DMS114 treated with DMSO at 0.1 percent for 48 hours (cell line): ENCODE results near the gene NREP.
"Not testable (repeated sequence)": the region's sequence is repeated elsewhere in the genome, so short reads cannot be mapped to it uniquely, and the experiment has no call there.

Experiments used
- DNase-seq: peaks from one replicate; lab custom pipeline; 2025; ENCODE audit not compliant: unreplicated experiment; lab: John Stamatoyannopoulos, UW

NREP gene

DNA sequence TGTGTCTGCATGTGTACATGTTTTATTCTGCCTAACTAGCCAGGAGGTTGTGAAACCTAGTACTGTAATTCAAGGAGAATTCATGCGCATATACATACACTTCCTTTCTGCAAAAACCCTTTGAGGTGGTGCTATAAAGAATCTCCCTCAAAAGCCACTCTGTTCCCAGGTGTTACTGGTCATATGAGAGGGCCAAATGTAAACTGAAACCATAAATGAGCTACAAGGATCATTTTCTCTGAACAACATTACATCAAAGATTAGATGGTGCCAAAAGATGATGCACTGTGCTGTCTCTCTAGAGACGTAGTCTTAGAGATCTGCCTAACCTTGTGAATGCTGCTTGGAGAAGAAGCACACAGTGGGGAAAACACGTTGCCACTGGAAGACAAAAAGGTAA lies 15.7 kb downstream of the NREP start:
- DNase-seq, result no peak

DNA sequence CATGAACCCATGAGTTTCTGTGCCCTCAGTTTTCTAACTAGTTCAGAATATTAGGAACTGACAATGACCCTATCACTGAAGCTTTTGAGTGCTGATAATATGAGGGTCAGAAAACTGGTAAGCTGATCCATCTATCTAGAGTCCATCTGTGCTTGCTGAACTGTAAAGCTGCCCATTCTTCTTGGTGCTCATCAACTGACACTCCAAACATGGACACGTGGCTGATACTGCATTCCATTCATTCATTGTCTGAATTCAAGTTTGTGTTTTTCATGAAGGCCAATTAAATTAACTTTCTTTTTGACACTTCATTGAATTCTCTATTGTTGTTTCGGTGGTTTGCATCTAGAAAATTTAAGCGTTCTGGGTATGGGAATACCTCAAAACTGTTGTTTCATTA lies 17.6 kb downstream of the NREP start:
- no peak for DNase-seq

DNA sequence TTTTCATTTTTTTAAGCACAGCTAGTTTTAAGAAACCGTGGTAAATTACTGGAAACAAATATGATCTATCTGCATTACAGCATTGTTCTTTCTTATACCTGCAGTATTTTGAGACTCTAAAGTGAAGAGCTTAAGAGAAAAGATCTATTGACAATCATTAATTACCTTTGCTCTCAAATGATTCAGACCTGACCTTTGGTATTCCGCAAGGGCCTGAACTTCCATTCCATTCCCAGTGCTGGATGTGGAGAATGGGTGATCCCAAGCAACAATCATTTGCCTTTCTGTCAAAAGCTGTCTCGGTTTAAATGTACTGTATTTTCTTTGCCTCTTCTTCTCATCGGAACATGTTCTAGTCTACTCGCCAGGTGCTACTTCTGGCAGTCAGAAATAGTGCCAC lies 18.9 kb downstream of the NREP start:
- DNase-seq, result no peak

DNA sequence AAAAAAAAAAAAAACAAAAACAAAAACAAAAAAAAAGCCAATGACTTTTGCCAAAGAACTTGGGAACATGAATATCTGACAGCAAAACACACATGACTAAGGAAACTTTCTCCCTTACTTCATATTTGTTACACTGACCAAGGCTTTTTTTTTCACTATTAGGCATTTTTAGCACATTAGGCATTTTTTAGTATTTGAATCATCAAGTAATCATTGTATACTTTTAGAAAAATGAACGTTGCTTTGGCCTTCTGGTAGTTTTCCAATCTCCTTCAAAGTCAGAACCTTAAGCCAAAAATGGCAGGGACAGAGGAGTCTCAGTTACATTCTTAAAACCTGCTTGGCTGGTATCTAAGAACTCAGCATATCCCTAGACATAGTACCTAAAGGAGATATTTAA lies 19.3 kb downstream of the NREP start:
- no peak for DNase-seq

DNA sequence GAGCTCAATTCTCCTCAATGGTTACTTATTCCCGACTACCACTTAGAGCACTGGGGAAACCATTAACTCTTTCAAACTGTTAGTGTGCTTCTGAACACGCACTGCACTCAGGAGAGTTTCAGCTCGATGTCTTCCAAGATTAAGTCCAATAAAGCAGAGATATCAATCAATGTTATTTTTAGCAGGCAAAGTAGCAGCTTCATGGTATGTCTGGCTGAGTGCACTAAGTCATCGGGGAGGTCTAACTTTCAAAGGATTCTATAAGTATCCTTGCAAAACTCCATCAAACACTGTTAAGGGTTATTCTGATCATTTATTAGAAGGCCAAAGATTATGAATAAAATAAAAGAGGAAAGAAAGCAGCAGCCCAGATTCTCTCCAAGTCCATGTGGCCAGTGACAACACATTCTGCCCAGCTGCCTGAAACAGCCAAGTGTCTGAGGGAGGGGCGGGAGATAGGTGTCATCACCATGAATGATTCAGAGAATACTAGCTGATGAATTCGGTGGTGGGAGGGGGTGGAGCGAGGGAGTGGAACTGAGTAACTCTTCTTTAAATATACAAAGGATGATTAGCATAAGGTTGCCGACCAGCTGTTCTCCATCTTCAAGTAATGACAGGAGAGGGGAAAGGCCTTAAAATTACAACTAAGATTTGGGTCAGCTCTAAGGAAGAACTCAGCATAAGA lies 21.3 kb downstream of the NREP start:
- no peak for DNase-seq

DNA sequence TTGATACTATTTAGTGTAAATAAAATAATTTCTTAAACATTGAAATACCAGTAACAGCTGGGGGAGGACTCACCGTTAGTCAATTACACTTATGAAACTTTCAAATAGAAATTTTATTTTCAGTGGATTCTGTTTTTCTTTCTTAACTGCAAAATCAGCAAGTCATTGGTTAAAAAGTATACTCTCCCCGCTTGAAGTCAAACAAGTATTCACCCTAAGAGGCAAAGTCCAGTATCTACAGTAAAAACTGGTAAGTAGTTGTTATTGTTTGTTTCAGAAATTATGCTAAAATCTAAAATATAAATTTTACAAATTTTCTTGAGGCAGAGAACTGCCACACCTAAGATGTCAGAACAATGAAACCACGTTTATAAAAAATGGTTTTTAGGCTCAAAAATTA lies 22.4 kb downstream of the NREP start:
- no peak for DNase-seq

DNA sequence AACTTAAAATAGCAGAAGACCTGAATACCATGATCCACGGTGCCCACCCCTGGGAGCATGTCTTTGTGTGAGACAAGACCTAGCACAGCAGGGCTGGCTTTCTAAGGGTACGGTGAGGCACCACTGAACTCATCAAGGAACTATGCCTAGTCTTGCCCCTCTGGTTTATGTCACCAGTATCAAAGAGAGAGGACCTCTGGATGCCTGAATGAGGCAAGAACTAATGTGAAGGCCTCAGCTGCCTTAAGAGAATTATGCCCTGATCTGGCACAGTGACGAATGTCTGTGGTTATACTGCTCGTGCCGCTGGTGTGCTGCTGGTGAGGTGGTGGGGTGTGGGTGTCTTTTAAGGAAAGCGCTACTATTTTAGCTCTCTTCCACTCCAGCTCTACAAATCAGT lies 23.0 kb downstream of the NREP start:
- DNase-seq, result no peak

DNA sequence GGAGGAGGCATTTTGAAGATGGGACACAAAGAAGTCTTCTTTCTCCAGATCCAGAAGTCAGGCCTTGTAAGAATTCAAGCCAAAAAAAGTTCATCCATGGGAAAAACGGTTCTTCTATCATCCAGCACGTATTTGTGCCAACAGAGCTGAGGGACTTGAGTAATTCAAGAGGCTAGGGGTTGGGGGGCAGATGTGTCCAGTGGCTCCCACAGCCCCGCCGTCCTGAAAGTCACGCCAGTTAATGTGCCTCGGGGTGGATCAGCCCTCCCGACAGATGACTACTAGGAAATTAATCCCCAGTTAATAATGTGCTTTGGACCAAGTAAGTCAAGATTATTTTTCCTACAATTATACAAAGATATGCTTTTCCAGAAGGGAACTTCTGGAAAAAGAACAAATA lies 23.4 kb downstream of the NREP start:
- DNase-seq, result no peak

DNA sequence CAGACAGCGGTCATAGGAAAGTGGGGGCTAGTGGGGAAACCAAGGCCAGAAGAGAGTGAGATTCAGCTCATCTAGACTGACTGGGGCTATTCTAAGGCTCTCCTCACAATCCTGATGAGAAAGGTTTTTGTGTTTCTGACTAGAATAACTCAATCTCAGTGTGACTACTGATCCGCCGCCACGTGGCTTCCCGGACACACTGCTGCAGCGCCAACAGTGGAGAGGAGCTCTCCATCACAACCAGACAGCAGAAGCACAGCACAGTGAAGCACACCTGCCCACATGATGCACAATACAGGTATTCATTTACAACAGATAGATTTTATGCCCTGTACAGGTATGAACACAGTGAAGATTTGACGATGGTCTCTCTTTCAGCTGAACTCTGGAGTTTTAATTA lies 25.4 kb downstream of the NREP start:
- no peak for DNase-seq

DNA sequence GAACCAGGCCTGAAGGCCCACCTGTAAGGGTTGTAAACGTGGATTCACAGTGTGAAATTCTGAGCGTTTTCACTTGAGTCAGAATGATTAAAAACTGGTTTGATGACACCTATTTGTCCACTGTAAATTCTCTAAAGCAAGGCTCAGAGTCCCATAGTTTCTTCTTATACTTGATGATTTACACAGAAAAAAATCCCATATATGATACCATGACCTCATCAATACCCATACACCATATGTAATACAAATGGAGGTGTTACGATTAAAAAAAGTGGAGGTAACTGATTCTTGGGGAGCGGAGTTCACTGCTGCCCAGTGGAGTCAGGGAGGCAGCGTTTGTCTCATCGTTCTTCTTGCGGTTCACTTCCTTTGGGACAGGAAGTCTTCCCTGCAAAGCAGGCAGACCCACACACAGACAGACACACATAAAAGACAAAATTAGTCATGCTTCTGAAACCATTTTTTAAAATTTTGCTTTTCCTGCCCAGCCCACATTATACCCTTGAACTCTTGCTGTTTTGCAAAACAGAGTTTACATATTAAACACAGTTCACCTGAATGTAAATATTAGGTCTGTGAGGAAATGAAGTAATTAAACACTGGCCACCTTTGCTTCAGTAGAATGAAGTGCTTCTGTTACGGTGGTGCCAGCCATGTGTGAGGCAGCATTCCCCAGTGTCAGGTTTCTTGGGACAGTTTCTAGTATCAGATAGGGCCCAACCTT lies 26.2 kb downstream of the NREP start:
- no peak for DNase-seq

DNA sequence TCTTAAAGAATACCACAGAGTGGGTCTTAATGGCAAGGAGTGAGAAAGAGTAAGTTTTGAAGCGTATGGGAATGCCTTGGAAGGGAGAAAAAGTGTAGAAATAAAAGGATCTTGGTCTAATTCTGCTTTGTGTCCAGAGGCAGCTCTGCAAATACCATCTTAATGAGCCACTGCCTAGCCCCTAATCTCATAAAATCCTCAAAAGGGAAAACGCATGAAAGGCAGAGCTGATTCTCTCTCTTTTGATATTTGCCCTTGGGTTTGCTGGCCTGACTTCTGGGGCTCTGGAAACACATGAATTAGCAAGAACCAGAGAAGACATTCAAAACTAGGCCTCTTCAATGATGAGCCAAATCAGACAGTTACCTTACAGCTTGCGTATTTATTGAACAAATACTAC lies 28.1 kb downstream of the NREP start:
- DNase-seq, result no peak

DNA sequence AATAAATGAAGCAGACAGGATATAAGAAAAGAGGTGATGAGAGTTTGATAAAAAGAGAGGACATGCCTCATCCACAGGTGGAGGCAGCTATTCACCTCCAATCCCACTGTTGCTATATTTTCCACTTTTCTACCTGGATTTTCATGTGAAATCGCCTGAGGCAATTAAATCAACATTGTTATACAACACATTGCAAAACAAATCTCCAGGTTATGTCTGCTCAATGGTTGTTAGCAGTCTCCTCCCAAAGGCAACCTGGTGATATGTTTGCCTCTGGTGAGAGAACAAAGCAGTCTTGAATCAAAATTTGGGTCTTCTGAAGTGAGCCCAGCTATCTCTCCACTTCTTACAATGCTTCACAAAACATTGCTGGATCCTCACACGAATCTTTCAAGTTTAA lies 30.0 kb downstream of the NREP start:
- DNase-seq, result no peak

DNA sequence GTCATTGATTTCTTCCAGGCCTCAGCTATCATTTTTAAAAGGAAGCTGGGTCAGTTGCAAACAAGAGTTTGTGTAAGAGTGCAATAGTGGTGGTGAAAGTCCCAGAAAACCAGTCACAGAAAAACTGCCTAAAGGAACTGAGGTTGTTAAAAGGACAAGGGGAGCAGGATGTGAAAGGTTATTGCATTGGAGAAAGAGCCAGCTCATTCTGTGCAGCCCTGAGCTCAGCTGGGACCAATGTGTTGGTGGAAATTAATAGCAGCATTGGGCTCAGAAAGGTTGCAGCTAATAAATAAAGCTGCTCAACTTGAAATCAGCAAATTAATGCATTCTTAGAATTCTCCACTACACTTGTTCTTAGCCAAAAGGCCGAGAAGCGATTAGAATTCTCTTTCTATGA lies 34.9 kb downstream of the NREP start:
- no peak for DNase-seq

DNA sequence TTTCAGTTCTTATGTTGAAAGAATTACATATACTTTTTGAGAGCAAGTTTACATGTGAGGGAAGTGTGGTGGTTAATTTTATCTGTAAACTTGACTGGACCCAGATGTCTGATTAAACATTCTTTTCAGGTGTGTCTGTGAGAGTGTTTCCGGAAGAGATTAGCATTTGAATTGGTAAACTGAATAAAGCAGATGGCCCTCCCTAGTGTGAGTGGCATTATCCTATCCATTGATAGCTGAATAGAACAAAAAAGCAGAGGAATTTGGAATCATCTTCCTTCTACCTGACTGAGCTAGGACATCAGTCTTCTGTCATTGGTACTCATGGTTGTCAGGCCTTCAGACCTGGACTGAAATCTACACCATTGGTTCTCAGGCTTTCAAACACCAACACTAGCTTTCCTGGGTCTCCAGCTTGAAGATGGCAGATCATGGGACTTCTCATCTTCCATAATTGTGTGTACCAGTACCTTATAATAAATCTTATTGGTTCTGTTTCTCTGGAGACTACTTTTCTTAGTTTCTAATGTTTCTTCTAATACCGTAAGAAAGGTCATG lies 36.6 kb downstream of the NREP start:
- no peak for DNase-seq

DNA sequence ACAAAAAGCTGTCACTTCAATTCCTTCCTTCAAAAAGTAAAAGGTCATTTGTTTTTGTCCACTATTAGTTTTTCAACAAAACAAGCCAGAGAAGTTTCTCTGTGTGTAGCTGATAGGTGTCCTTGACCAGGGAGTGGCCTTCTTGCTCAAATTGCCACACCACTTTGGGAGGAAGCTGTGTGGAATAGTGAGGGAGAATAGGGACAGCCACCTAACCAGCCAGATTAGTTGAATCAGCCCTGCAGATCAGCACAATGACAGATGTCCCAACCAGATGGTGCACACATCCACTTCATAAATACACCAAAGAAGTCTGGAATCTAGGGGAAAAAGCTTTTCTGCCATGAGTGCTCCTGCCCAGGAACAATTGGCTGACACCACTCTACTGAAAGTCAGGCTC lies 37.2 kb downstream of the NREP start:
- DNase-seq, result no peak

DNA sequence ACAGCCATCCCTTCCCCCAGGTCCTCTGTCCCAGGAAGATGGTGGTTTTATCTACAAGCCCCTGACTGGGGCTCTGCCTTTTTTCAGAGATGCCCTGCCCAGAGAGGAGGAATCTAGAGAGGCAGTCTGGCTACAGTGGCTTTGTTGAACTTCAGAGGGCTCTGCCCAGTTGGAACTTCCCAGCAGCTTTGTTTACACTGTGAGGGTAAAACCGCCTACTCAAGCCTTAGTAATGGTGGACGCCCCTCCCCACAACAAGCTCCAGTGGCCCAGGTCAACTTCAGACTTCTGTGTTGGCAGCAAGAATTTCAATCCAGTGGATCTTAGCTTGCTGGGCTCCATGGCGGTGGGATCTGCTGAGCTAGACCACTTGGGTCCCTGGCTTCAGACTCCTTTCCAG lies 40.2 kb downstream of the NREP start:
- DNase-seq, result not testable (repeated sequence)

DNA sequence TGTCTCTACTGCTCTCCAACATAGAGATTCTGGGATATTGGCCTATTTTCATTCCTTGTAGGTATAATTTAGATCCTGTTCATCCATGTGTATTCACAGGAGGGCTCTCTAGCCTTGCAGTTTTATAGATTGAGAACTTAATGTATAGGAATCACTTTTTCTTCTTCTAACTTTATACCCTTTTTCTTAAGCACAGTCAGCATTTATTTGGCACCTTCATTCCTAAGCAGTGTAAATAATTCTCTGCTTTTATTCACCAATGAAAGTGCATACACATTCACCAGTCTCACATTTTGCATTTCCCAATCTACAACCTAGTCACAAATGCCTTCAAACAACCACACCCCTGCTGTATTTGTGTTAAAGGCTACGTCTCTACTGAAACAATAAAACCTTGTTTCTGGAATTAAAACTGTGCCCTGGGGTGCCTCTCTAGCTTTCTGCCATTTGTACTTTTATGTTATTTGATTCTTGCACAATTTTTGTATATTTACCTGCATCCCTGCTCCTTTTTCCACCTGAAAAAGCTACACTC lies 49.3 kb downstream of the NREP start:
- DNase-seq, result no peak

DNA sequence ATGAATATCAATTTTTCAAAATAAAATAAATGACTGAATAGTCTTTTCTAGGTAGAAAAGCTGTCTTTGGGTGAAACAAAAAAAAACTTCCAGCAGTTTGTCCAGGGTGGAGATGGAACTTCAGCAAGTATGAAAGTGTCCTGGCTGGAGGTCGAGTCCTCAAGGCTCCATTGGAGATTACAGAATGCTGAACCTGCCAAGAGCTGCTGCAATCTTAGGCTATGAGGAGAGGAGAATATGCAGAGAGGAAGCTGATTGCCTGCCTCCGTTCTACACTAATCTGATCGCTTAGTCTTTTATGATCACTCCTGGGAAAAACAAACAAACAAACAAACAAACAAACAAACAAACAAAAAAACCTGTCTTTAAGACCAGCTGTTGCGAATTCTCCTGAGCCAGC lies 50.6 kb downstream of the NREP start:
- DNase-seq, result no peak

DNA sequence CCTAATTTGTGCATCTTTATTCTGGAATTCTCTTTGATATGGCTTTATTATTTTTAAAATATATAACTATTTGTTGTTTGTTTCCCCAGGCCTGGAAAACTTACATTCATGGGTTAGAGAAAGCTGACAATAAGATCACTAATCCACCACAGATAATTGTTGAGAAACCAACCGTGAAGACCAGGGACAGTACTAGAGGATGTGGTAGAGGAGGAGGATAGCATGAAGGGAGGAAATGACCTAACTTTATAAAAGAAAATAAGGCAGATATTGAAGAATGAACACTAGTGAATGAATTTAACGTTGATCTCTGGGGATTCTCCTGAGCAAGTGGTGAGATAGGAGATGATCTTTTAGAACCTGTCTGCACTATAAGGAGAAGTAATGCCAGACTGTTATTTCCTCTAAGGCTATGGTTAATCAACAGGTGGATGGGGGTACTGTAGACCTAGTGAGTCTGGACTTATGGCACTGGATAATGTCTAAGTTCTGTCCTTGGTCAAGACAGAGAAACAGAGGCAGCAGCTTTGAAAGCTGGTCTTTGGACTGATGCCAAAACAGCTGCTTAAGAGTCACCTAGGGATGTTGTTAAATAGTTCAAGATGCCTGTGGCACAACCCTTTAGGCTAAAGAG lies 52.4 kb downstream of the NREP start:
- DNase-seq, result no peak

DNA sequence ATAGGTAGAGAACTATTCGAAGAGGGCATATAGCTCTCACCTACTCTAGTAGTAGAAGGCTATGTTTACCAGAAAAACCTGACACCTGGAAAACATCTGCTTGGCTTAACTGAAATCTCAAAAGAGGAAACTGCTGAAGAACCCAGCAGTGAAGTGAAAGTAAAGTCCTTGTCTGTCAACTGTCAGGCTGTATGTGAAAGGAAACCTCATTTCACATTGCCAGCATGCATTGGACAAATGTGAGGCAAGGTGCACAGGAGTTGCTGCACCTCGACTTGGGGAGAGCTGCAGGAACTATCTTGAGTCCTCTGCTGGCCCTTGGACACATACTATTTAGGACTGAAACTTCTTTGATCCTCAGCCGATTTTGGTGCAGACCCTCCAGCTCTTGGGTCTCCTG lies 53.3 kb downstream of the NREP start:
- DNase-seq, result no peak

DNA sequence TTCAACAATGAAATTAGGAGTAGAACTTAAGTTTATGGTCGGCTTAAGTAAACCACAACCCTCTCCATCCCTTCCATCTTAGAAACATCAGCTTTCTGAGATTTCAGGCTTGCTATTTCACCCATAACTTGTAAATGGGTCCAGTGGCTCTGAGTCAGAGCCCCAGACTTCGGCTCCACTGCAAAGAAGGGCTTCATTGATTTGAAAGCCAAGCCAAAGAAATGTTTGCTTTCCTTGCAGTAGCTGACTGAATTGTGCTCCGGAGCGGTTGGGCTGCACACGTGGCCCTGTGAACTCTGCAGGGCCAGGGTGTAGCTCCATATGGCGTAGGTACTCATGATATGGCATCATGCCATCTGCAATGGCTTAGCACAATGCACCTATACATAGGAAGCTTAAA lies 57.0 kb downstream of the NREP start:
- no peak for DNase-seq

DNA sequence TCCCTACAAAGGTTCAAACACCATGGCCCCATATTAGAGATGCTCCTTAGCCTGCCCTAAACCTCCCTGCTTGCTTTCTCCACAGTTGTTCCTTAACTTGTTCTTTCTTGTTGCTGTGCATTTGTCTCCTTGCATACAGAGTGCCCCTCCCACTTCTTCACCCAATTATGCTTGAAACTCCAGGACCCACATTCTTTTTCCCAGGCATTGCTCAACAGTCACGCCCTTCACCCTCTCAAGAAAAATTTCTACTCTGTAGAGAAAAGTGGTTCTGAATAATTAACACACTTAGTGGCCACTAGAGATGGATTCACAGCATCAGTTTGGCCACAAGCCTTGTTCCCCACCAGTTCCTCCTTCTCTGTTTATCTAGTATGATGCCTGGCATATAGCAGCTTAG lies 57.7 kb downstream of the NREP start:
- DNase-seq, result no peak
